Activated T-cell treated with anti-CD3 and anti-CD28 coated beads for 48 hours (primary cell): ENCODE results near the gene UGT3A2.
"Not testable (repeated sequence)": the region's sequence is repeated elsewhere in the genome, so short reads cannot be mapped to it uniquely, and the experiment has no call there.

Experiments
- DNase-seq: peaks from one replicate; pipeline ENCODE4 v3.0.0-alpha.2; 2020; ENCODE audit warnings: low read depth

Gene UGT3A2

DNA sequence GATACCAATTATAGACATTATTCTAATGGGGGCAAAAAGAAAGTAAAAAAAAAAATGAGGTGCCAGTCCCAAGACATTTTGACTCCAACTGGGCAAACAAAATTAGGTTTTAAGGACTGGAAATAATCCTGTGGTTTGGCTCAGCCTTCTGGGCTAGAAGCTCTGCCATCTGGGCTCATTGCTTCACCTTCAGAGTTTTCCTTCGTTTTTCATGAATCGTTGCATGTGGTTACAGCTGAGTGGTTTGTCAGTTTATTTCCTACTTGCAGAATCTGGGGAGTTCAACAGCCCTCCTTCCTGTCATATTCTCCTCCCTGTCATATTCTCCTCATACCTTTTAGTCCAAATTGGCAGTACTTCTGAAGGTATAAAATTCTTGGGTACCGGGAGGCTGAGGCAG lies 12.0 kb downstream of the UGT3A2 start:
- DNase-seq: no peak

DNA sequence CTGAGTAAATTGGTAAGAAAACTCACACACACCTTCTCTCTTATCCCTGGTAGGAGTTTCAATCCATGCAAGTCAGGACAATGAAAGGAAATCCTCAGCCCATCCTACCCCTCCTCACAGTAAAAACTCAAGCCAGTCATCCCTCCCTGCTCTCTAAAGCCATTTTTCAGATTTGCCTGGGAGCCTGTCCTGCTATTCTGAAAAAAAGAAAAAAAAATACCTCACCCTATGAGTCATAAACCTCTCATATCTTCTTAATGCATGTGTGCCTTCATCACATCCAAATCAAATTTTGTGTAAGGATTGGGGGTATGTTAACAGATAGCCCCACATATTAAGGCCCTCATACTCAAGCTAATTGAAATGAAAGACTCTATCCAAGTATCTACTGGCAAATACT lies 14.1 kb downstream of the UGT3A2 start:
- no peak for DNase-seq

DNA sequence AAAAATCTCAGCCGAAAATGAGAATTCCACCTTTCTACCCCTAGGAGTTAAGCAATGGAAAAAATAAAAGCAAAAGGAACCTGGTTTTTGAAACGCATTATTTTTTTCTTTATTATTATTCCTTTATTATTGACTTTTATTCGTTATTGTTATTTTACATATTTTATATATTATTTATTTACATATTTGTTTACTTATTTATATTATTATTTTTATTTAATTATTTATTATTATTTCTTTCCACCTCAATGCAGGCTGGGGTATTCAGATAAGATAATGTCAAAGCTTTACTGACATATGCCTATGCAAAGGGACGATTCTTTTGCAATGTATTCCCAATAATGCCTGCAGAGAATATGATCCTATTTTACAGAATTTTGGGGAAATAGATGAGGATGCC lies 16.7 kb downstream of the UGT3A2 start:
- no peak for DNase-seq

DNA sequence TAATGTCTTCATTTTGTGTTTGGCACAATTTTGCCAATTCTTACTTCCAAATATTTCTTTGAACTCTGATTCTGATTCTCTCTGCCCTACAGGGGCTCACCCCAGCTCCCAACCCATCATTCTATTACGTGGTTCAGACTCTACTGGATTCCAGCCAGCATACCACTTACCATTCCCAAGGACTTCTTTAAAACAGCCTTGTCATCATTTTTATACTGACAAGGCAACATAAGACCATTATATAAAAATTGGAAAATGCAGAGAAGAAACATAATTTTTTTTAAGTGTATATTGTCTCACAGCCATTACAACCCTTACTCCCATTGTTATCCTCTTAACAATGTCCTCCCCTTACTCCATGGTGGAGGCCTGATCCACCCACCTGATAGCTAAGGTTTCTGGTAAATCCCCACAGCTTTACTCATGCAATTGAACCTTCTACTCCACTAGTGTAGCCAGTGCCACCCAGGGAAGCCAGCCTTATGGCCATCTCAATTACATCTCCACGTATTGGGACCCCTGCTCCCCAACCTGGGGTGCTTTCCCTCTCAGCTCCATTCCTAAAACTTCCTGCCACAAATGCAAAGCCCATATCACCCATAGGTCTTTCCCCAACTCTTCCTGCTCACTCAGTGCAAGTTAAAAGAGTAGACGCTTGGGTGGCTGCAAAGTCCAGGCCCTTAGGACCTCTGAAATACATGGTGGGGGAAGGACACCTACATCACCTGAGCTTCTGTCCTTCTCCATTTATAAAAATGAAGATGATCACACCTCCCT lies 19.1 kb downstream of the UGT3A2 start:
- no peak for DNase-seq

DNA sequence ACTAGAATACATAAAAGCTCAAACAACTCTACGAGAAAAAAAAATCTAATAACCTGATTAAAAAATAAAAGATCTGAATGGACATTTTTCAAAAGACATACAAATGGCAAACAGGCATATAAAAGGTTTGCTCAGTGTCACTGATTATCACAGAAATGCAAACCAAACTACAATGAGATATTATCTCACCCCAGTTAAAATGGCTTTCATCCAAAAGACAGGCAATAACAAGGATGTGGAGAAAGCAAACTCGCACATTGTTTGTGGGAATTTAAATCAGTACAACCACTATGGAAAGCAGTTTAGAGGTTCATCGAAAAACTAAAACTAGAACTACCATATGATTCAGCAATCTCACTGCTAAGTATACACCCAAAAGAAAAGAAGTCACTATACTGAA lies 20.8 kb downstream of the UGT3A2 start:
- no peak for DNase-seq

DNA sequence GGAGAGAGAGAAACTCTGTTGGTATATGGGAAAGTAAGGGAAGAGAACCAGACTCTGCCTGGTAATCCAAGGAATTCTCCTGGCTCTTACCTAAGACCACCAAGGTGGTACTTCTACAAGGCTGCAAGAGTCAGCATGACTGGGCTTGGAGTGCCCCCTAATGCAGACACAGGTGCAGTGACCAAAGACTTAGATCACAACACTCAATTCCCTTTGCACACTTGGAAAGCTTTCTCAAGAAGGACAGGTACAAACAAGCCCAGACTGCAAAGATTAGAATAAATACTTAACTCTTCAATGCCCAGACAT lies 25.2 kb downstream of the UGT3A2 start:
- no peak for DNase-seq

DNA sequence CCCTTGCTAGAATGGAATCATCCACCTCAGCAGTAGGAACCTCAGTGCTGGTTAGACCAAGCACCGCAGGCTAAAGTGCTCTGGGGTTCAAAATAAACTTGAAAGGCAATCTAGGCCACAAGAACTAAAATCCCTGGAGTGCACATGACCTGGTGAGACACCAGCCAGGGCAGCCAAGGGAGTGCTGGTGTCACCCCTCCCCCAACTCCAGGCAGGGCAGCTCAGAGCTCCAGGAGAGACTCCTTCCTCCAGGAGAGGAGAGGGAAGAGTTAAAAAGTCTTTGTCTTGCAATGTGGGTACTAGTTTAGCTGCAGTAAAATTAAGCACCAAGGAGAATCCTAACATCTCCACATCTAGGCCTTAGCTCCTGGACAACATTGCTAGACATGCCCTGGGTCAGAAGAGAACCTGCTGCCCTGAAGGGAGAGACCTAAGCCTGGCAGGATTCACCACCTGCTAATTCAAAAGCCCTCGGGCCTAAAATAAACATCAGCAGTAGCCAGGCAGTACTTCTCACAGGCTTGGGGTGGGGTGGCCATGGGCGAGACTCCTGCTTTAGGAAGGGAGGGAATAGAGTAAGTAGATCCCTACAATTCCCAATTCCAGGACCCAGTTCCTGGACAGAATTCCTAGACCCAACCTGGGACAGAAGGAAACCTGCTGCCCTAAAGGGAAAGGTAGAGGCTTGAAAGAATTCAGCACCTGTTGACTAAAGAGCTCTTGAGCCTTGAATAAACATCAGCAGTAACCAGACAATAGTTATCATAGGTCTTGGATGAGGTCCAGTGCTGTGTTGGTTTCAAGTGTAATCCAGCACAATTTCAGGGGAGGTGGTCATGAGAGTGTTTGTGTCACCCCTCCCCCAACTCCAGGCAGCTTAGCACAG lies 25.8 kb downstream of the UGT3A2 start:
- DNase-seq: no peak

DNA sequence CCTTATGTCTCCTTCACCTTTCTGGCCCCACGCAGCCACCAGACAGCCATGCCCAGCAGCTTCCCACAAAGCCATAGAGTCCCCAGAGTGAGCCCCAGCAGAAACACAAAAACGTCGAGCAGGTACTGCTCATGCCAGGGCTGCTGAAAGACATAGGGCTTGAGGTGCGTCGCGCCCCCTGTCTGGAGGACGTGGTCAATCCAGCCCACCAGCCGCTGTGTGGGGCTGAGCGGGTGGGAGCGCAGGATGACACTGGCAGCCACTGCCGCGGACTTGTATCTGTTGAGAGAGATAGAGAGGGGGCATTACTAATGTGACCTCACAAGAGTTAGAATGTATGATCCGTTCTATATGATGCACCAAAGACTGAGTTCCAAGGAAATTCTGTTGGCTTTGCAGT lies 31.0 kb downstream of the UGT3A2 start:
- DNase-seq: no peak

DNA sequence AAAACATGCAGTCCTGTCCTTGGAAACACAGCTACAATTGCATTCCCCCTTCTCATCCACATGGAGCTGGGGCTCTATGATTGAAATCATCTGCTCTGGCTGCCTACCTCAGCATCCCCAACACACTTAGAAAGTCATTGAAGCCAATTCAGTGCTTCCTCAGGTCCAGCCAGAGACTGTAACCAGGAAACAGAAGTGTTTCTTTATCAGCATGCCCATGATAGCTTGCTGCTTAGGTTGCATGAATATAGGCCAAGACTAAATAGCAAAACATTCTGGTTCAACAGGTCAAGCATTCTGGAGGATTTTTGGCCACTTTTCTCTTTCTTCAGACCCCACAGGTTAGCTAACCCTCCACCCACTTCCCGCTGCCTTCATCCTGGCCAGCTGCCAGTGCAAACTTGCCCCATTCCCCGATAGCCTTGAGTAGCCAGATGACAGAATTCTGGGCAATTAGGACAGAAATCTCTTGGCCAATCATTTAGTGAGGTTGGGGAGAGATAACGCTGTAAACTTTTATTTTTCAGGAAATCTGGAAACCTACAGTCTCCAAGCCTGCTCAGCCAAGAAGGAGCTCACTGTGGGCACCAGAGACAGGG lies 32.0 kb downstream of the UGT3A2 start:
- DNase-seq: not testable (repeated sequence)

DNA sequence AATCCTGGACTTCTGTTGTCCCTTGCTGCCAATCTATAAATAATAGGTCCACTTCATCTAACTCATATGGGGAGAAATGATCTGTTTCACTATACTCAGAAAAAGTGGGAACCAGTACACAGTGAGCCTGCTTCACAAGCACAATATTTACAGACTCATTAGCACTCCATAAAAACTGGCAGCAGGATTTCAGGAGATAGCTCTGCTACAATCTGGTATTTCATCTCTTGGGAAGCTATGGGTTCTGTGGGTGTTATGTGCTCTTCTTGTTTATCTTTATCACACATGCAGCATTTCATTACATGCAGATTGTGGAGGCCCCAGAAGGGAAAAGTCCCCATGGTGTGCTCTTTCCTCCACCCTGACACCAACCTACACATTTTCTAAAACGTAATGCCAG lies 33.2 kb downstream of the UGT3A2 start:
- no peak for DNase-seq

DNA sequence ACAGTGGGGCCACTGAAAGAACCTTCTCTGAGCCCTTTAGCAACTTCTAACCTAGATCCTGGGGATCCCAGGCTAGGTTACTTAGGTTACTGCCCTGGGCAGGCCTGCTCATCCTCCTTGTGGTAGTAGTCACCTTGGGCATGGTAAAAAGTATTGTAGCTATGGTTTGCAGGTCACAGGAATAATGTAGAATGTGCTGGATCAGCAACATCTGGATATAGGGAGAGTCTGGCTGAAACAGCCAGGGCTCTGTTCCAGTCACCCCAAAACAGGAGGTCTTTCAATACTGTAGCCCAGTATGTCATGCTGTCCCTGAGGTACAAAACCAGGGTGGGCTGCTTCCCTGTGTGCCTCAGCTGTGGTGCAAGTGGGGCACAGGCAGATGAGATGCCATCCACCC lies 33.6 kb downstream of the UGT3A2 start:
- no peak for DNase-seq

DNA sequence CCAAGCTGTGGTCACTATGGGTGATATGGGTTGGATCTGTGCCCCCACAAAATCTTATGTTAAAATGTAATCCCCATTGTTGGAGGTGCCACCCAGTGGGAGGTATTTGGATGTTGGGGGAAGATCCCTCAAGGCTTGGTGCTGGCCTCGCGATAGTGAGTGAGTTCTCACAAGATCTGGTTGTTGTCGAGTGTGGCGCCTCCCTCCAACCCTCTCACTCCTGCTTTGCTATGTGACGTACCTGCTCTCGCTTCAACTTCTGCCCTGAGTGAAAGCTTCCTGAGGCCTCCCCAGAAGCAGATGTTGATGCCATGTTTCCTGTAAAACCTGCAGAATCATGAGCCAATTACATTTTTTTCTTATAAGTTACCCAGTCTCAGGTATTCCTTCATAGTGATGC lies 35.5 kb downstream of the UGT3A2 start:
- DNase-seq: no peak

DNA sequence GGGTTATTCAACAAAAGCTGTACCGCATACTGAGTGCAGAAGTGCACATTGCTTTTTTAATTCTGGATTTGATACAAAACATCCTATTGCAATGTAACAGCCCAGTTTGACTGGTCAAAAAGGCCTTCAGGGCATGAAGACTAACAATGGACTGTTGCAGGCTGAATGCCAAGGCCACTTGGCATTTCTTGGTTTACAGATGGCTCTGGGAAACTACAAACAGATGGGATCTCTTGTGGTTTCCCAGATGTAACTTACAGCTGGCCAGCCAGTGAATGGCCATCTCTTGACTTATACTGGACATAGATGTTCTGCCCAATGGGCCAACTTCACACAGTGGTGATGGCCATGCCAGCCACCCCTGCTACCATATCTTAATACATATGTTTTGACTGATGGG lies 36.8 kb downstream of the UGT3A2 start:
- no peak for DNase-seq

DNA sequence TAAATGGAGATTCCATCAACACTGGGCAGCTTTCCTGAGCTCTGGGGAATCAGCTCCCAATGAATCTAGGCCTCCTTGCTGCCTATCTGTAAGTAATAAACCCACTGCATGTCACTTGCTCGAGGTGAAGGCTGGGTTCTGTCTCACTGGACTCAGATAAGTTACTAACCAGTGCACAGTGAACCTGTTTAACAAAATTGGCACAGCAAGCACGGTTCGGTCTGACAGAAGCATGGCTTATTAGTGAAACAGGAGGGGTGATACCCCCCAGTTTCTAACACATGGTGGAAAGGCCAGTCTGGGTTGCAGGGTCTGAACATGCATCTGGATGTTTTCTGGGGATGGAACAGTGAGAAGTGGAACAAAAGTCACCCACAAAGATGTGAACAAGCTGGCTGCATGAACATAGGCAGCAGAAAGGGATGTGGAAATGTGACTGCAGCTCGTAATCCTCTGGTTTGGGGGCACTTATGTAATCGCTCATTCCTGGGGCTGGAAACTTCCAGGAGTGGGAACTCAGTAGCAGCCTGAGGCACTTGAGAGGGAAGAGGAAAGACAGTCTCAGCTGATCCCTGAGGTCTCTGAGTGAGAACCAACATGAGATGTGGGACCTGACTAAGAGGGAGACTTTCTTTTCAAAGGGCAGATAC lies 37.7 kb downstream of the UGT3A2 start:
- DNase-seq: no peak

DNA sequence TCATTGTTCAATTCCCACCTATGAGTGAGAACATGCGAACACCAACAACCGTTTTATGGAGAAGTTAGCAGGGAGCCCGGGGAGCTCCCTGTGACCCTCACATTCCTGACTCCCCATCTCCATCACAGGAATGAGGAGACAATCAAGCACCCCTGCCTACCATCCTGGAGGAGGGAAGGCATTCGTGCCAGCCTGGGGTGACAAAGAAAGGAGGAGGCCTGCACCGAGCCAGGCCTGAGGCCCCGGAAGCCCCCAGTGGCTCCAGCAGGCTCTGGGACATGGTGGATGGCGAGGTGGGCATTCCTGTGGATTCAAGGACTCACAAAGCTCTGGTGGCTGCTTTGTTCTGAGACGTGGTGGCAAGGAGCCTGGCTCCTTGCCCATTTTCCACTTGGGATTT lies 39.0 kb downstream of the UGT3A2 start:
- DNase-seq: no peak

DNA sequence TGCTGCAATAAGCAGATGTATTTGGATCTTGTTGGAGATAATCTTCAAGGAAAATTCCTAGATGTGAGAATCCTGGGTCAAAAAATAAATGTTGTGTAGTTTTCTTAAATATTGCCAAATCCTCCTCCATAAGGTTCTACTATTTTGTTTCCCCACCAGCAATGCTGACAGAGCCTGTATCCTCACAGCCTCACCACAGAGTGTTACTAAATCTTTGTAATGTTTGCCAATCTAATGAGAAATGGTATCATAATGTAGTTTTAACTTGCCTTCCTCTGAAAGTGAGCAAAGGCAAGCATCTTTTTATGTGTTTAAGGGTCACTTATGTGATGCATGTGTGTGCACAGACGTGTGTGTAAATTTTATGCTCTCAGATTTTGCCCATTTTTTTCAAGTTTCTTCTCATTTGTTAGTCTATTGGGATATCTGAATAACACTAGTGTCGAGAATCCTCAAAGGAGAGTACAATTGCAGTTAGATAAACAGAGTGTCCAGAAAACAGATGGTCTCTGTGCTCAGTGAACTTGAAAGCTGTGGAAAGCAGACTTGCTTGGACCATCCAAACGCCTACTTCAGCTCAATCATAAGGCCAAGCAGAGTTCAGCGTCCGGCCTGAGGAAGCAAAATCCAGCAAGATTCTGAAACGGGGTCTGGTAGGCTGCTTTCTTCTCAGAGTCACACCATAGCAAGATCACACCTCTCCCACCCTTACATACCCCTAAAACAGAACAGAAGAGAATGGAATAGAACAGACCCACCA lies 39.8 kb downstream of the UGT3A2 start:
- DNase-seq: no peak

DNA sequence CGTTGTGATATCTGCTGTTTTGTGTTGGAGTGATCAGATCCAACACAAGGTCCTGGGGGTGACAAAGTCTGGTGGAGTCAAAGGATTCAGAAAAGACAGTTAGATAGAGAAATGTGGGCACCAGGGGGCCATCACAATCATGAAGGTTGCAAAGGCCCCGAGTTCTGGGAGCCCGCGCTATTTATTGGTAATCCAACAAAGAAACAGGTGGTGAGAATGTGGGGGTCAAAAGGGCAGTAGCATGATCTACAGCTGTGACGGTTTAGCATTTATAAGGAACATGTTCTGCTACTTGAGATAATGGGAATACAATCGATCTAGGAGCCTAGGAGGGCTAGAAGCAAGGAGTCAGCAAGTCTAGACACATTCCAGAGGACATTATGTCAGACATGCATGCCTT lies 44.4 kb downstream of the UGT3A2 start:
- DNase-seq: not testable (repeated sequence)

DNA sequence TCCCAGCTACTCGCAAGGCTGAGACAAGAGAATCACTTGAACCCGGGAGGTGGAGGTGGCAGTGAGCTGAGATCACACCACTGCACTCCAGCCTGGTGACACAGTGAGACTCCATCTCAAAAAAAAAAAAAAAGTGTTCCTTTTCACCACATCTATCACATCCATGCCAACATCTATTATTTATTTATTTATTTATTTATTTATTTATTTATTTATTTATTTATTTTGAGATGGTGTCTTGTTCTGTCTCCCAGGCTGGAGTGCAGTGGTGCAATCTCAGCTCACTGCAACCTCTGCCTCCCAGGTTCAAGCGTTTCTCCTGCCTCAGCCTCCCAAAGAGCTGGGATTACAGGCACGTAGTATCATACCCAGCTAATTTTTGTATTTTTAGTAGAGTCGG lies 47.1 kb downstream of the UGT3A2 start:
- DNase-seq: not testable (repeated sequence)

DNA sequence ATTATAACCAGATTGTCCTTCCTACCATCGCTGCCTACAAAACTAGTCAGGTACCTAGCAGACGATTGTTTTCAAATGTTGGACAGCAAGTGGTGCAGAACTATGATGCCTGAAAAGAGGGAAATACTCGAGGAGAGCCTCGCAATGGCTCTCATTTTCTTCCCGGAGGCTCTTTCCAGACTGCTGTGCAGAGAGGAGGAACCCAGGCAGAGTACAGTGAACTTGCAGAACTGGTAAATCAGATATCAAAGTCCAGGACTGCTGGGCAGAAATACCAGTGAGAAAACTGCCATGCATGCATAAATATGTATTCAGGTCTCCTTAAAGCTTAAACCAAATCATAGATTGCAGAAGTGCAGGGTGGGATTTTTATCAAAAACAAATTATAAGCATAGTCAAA lies 49.1 kb downstream of the UGT3A2 start:
- DNase-seq: no peak

DNA sequence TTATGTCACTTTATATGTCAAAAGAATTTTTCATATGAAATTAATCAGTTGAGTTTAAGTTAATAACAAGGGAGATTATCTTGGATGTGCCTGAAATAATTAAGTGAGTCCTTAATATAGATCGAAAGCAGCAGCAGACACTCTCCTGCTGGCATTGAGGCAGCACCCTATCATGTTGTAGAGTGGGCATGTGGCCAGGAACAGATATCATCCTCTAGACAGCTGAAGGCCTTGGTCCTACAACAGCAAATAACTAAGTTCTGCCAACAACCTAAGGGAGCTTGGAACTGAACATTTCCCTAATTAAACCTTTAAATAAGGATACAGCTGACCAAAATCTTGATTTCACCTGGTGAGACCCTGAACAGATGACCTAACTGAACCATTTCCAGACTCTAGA lies 49.7 kb downstream of the UGT3A2 start:
- DNase-seq: no peak

DNA sequence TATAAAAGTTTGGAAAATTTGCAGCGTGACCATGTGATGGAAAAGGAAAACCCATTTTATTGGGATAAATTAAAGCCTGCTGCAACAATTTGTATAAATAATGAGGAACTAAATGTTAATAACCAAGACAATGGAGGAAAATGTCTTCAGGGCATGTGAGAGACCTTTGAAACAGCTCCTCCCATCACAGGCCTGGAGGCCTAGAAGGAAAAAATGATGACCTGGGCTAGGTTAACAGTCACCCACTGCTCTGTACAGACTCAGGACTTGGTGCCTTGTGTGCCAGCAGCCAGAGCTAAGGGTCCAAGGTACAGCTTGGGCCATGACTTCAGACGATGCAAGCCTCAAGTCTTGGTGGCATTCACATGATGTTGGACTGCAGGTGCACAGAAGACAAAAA lies 53.5 kb downstream of the UGT3A2 start:
- DNase-seq: no peak

DNA sequence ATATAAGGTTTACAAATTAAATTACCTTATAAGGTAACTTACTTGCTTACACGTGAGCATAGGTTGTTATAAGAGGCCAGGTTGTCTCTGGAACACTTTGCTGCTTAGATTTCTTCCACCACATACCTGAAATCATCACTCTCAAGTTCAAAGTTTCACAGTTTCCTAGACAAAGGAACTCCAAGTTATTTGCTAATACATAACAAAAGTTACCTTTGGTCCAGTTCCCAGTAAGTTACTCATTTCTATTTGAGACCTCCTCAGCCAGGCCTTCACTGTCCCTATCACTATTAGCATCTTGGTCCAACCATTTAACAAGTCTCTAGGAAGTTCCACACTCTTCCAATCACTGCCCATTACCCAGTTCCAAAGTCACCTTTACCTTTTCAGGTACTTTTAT lies 57.0 kb downstream of the UGT3A2 start:
- DNase-seq: no peak
